ENCODE results near the gene FBXO9. TPM values are rescaled to one million over a fixed set of nuclear protein-coding genes. Genes with fewer than 3 reads are reported as not detected.

Gene FBXO9
- total RNA-seq, 2 experiments from 2014 or later, result 40.8 to 41.6 TPM

- TF ChIP-seq CTCF (IDR thresholded peaks at IDR 0.05), result no peak
- Mint-ChIP-seq H3K27ac (no peak overlapping the region), H3K4me3 (no peak overlapping the region), H3K27me3 (no peaks in the 10 kb centered on the region), H3K4me1 (ENCODE audit: low read depth) (no peaks in the 10 kb centered on the region), H3K9me3 (no peaks in the 10 kb centered on the region), H3K36me3 (ENCODE audit: low read depth) (no peaks in the 10 kb centered on the region)
- no peak for DNase-seq
- intact Hi-C loops (cut with micrococcal nuclease), result no loop called here
- POLR2A ChIA-PET, result no interaction called here
- ATAC-seq, result no peak
- CTCF ChIA-PET, result interaction anchor here (1.3 kb wide), 1 partner anchor 338 kb away, joined by 3 read pairs; no protein-coding TSS in a partner anchor
Observed at GRCh38 chr6:53144802-53145201, 79.6 kb downstream of the FBXO9 start.

- Mint-ChIP-seq H3K4me3 (no peak within 1 kb of the TSS), H3K36me3 (ENCODE audit: low read depth) (no peaks in the 10 kb centered on the region), H3K27me3 (peaks cover 1% of the 10 kb centered on the region), H3K27ac (no peak within 1 kb of the TSS), H3K9me3 (no peaks in the 10 kb centered on the region), H3K4me1 (ENCODE audit: low read depth) (no peaks in the 10 kb centered on the region)
- ATAC-seq (no peak), DNase-seq (no peak)
- TF ChIP-seq CTCF (IDR thresholded peaks at IDR 0.05), result no peak
- ChIA-PET CTCF (no interaction called here), POLR2A (no interaction called here)
- intact Hi-C loops (cut with micrococcal nuclease), result no loop called here
Observed at GRCh38 chr6:53148684-53149083, 83.5 kb downstream of the FBXO9 start, which contains the start of gene GCM1. GCM1 (minus strand) TSS chr6:53148841; CDS start chr6:53145632, 3,209 bp downstream.

Other genes starting within 250 kb of the FBXO9 start
- not detected for gene GSTA5, start 224.6 kb upstream of the FBXO9 start, total RNA-seq
- not detected for gene GSTA3, start 155.7 kb upstream of the FBXO9 start, total RNA-seq
- 10 to 100 TPM; 13.1 to 14.1 TPM for gene GSTA4, start 70.1 kb upstream of the FBXO9 start, total RNA-seq
- 1 to 10 TPM; 6.2 to 6.6 TPM for gene CILK1, start 3.6 kb upstream of the FBXO9 start, total RNA-seq
- not detected for gene GCM1, start 83.4 kb downstream of the FBXO9 start, total RNA-seq

Data from activated CD8-positive, alpha-beta T cell treated with anti-CD3 and anti-CD28 coated beads for 36 hours (primary cell).